Measurements from ENCODE around the gene LRTM2.

Gene LRTM2

DNA sequence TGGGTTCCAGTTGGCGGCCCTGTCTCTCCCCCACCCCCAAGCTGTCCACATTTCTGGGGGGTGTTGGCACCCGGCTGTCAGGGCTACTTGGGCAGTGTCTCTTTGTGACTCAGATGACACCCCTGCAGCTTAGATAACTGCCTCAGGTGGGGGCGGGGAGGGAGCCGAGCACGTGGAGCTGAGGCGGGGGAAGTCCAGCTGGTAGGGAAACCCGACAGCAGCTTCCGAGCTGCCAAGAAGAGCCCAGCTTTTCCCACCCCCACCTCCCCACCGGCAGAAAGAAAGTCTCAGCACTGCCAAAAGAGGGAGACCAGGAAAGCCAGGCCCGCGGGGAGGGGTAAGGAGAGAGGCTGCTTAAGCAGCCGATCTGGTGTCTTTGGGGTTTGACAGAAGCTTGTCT, 1.4 kb downstream of the LRTM2 start:
- no peak for DNase-seq (ENCODE audit: low read depth in 2 of 2)
- no peak overlapping the region for H3K4me3 ChIP-seq (replicated peaks in 1 of 2; ENCODE audit: low read depth in 2 of 2, low read length in 2 of 2)
- no peak for TF ChIP-seq CTCF (IDR thresholded peaks at IDR 0.05; ENCODE audit: low read depth, low read length)

- H3K4me3 ChIP-seq (replicated peaks in 1 of 2; ENCODE audit: low read depth in 2 of 2, low read length in 2 of 2), result no peak overlapping the region
- DNase-seq (ENCODE audit: low read depth in 2 of 2), result no peak
- no peak for TF ChIP-seq CTCF (IDR thresholded peaks at IDR 0.05; ENCODE audit: low read depth, low read length)
These were observed 2.3 kb downstream of the LRTM2 start for GRCh38 chr12:1822699-1823098.

DNA sequence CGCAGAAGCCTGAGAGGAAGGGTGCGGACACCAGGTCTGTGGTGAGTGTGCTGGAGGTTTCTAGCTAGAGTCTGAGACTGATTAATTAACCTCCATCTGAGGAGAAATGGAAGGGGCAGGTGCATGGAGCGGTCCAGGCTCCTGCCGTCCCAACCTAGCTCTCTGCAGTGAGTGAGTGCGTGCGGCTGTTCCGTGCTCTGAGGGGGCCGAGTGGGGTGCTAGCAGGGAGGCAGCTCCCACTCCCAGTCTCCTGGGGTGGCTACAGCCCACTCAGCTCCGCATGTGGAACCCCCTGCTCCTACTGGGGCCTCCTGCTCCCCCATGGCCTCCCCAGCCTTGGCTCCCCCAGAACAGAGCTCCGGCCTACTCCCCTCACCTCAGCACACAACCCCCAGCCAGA, 2.9 kb downstream of the LRTM2 start:
- H3K4me3 ChIP-seq (replicated peaks in 1 of 2; ENCODE audit: low read depth in 2 of 2, low read length in 2 of 2), result no peak overlapping the region
- no peak for TF ChIP-seq CTCF (IDR thresholded peaks at IDR 0.05; ENCODE audit: low read depth, low read length)

DNA sequence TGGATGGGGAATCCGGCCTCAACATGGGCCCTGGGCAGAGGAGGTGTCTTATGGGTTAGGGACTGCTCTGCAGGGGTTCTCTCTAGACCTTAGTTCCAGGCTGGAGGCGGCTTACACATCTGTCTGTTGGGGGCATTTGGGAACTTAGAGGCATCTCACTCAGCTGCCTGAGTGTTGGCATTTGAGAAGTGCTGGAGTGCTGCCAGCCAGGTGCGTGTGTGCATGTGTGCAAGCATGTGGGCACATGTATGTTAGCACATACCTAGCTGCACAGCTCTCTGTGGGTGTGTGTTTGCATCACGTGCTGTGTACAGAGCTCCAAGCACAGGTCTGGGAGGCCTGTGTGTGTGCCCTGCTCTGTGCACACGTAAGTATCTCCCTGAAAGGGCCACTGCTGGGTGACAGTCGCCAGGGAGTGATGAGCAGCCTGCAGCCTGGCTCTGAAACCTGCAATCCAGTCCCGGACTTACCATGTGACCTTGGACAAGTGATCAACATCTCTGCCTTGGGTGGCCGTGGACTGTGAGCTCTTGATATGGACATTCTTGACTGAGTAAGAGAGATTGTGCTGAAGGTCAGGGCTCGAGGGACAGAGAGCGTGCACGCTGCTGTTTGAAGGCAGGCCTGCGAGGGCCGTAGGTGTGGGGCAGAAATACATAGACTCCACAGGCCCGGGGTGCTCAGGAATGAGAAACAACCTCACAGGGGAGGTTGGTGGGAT, 5.2 kb downstream of the LRTM2 start:
- no peak for TF ChIP-seq CTCF (IDR thresholded peaks at IDR 0.05; ENCODE audit: low read depth, low read length)
- no peak for DNase-seq (ENCODE audit: low read depth in 2 of 2)
- H3K4me3 ChIP-seq (replicated peaks in 1 of 2; ENCODE audit: low read depth in 2 of 2, low read length in 2 of 2), result no peak overlapping the region

More for the DNA sequence above, 2.9 kb downstream of the LRTM2 start:
- DNase-seq (ENCODE audit: low read depth in 2 of 2), result no peak

DNA sequence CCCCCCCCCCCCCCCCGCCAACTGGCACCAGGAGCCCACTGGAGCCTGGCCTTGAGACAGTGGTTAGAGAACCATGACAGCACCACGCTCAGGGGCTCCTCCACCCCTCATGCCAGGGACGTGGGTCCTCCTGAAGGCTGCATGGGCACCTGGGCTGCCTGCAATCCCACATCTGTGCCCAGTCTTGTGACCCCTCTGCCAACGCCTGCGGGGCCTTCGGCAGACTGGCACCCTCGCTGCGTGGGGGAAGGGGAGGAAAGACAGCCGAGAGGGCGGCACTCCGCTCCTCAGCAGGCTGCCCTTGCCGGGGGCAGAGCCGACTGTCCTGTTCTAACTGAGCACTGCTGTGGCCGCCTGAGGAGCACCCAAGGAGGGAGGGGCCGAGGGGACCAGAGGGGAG, 6.0 kb downstream of the LRTM2 start:
- TF ChIP-seq CTCF (IDR thresholded peaks at IDR 0.05; ENCODE audit: low read depth, low read length), result no peak
- H3K4me3 ChIP-seq (replicated peaks in 1 of 2; ENCODE audit: low read depth in 2 of 2, low read length in 2 of 2), result no peak overlapping the region
- DNase-seq (ENCODE audit: low read depth in 2 of 2), result no peak

DNA sequence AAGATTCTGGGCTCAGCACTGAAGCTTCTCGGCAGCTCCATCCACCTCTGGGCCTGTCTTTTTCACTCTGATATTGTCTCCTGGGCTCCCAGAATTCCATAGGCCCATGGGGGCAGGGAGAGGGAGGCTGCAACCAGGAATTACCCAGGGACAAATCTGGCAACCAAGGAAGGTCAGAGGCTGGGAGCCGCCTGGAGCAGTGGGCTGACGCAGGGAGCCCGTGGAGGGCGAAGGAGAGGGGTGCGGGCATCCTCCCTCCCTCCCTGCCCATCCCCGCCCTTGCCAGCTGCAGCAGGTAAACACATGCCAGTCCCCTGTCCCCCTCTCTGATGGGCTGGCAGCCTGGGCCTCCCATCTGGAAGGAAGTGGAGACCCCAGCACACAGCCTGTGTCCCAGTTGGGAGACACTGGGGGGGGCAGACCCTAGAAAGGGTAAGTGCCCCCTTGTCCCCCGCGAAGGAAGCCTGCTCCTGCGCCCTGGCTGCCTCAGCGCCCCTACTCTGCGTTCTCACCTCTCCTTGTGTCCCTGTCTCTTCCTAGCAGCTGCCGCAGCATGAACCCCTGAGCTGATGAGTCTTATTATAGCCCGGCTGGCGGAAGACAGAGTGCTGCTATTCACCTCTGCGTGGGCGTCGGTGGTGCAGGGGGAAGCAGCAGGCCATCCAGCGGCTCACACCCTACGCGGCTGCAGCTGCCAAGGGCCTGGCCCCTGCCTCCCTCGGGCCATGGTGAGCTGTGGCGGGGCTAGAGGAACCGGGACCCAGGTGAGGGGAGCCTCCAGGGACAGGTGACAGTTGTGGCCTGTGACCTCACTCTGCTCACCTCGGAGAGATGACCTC, 6.7 kb downstream of the LRTM2 start:
- DNase-seq (ENCODE audit: low read depth in 2 of 2), result no peak
- no peak for TF ChIP-seq CTCF (IDR thresholded peaks at IDR 0.05; ENCODE audit: low read depth, low read length)
- H3K4me3 ChIP-seq (replicated peaks in 1 of 2; ENCODE audit: low read depth in 2 of 2, low read length in 2 of 2), result no peak overlapping the region

Data from cardiac fibroblast (primary cell).